GM12878 (cell line): ENCODE measurements around the gene ACSM5. TPM values are rescaled to one million over a fixed set of nuclear protein-coding genes. Genes with fewer than 3 reads are reported as not detected.

Experiments used
- ATAC-seq: fragments of 200-7000 bp; cut with Tn5 transposase; 3 replicates; pipeline ENCODE4 v1.9.1; 2020; ENCODE audit warnings: mild to moderate bottlenecking, moderate library complexity
- BruUV-seq: library from RNA; stranded (reverse); fragments of 400-500 nt; replicated peaks from 2 replicates; lab custom pipeline; 2021; lab: Mats Ljungman, UMichigan
- CTCF ChIA-PET: fragments of 300-600 bp; sonication (Branson Sonifier 250); formaldehyde crosslinking; extraction: SDS; loops from one replicate; lab custom pipeline; 2021; ENCODE audit warnings: inconsistent platforms; lab: Yijun Ruan, JAX
- POLR2A ChIA-PET: fragments of 350-600 bp; formaldehyde crosslinking; extraction: SDS; loops from one replicate; lab custom pipeline; 2021; ENCODE audit warnings: inconsistent platforms; lab: Charles Lee
- RAD21 ChIA-PET: fragments of 300-600 bp; sonication (Branson Sonifier 250); formaldehyde crosslinking; loops from one replicate; lab custom pipeline; 2023; ENCODE audit warnings: antibody characterized with exemption; ENCODE audit not compliant: unreplicated experiment; lab: Charles Lee
- SMC1A ChIA-PET: fragments of 300-600 bp; sonication (Branson Sonifier 250); formaldehyde crosslinking; loops from one replicate; lab custom pipeline; 2023; ENCODE audit not compliant: unreplicated experiment, uncharacterized antibody; lab: Charles Lee
- DNase-seq: peaks from one replicate; pipeline ENCODE4 v3.0.0-alpha.2; 2011; ENCODE audit warnings: low read depth, low spot score
- FAIRE-seq: peaks from 3 replicates; lab custom pipeline; 2011; peaks lifted over from hg19 to GRCh38; lab: Jason Lieb, UNC
- H2AFZ ChIP-seq: 2 replicates; pipeline ENCODE4 v1.6.0; 2011; ENCODE audit warnings: low read depth, low read length, control low read depth; ENCODE audit not compliant: control insufficient read depth
- H3K27ac ChIP-seq: 2 replicates; pipeline ENCODE4 v1.5.1; 2011; ENCODE audit warnings: control low read depth; ENCODE audit not compliant: control insufficient read depth, insufficient read depth
- H3K27me3 ChIP-seq, 2 experiments: replicated peaks in 1 of 2; 2 replicates each; pipeline versions ENCODE4 v1.6.0 to v1.6.1; 2011; ENCODE audit warnings: low read length in 1 of 2; ENCODE audit not compliant: control insufficient read depth in 2 of 2, insufficient read depth in 2 of 2
- H3K36me3 ChIP-seq, 2 experiments: 2 replicates each; pipeline ENCODE4 v1.5.1; 2011; ENCODE audit warnings: low read length in 1 of 2; ENCODE audit not compliant: control insufficient read depth in 2 of 2, insufficient read depth in 2 of 2
- H3K4me1 ChIP-seq: 2 replicates; pipeline ENCODE4 v1.6.1; 2011; ENCODE audit warnings: mild to moderate bottlenecking, low read length, moderate library complexity, mixed read lengths; ENCODE audit not compliant: control insufficient read depth, insufficient read depth
- H3K4me2 ChIP-seq: 2 replicates; pipeline ENCODE4 v1.6.0; 2011; ENCODE audit warnings: control low read depth; ENCODE audit not compliant: control insufficient read depth, insufficient read depth
- H3K4me3 ChIP-seq: fragments of 200-600 bp; sonication (generic); 2 replicates; pipeline ENCODE4 v1.5.1; 2016
- H3K79me2 ChIP-seq: 2 replicates; pipeline ENCODE4 v1.6.0; 2011; ENCODE audit warnings: low read length; ENCODE audit not compliant: control insufficient read depth, insufficient read depth
- H3K9ac ChIP-seq: 2 replicates; pipeline ENCODE4 v1.8.0; 2011; ENCODE audit warnings: low read length, control low read depth, mixed read lengths; ENCODE audit not compliant: control insufficient read depth, insufficient read depth
- H3K9me3 ChIP-seq: replicated peaks from 3 replicates; pipeline ENCODE4 v1.5.1; 2011; ENCODE audit warnings: mild to moderate bottlenecking, low read length; ENCODE audit not compliant: control insufficient read depth, insufficient read depth
- H4K20me1 ChIP-seq: 2 replicates; pipeline ENCODE4 v1.6.0; 2011; ENCODE audit not compliant: control insufficient read depth, insufficient read depth
- CTCF ChIP-seq, 3 experiments: IDR thresholded peaks in 2 of 3; conservative IDR thresholded peaks in 1 of 3; 2 replicates each; pipeline ENCODE4 v1.5.1; 2011; ENCODE audit warnings: low read depth in 3 of 3, low read length in 3 of 3, mild to moderate bottlenecking in 3 of 3, control low read depth in 2 of 3, moderate library complexity in 2 of 3, inconsistent platforms in 1 of 3, mixed read lengths in 1 of 3; ENCODE audit not compliant: control insufficient read depth in 2 of 3, insufficient read depth in 1 of 3; ENCODE audit errors: extremely low read depth in 1 of 3
- JUND ChIP-seq: IDR thresholded peaks from 2 replicates; pipeline ENCODE4 v1.6.1; 2012; ENCODE audit warnings: low read depth, mild to moderate bottlenecking, low read length, improper control_type of control experiment, moderate library complexity
- RAD21 ChIP-seq: IDR thresholded peaks from 2 replicates; pipeline ENCODE4 v1.6.1; 2011; ENCODE audit warnings: mild to moderate bottlenecking, low read depth, low read length, moderate library complexity; ENCODE audit not compliant: insufficient read depth
- SMC3 ChIP-seq: IDR thresholded peaks from 2 replicates; pipeline ENCODE4 v1.6.1; 2011; ENCODE audit warnings: low read length, improper control_type of control experiment, borderline replicate concordance
- WGBS: methylation state at CpG from one replicate; pipeline ENCODE4 v1.1.6; 2016; ENCODE audit warnings: low lambda C conversion rate; ENCODE audit not compliant: insufficient replicate concordance, insufficient coverage; ENCODE audit errors: missing lambda C conversion rate; 5-methylcytosine and 5-hydroxymethylcytosine counted together
- in situ Hi-C: fragments of 300-500 bp; cut with MboI; formaldehyde crosslinking; loops from 9 replicates; pipeline ENCODE4 v1.14.3; 2018; ENCODE audit warnings: mixed read lengths
- intact Hi-C: fragments of 100-400 bp; cut with micrococcal nuclease; formaldehyde crosslinking; loops from one replicate; pipeline ENCODE4 v1.14.2; 2022; ENCODE audit not compliant: unreplicated experiment
- polyA plus RNA-seq, 11 experiments: library from polyadenylated mRNA; depleted of rRNA in 4 of 11; unstranded in 6 of 11; stranded (reverse) in 5 of 11; fragments of >200 nt; fragmentation: Nextera tagmentation in 4 of 11; fragmentation: Illumina TruSeq in 1 of 11; extraction: Ambion mirVana in 4 of 11; extraction: Trizol in 1 of 11; gene quantifications; 1 replicate in 1 of 11; 2 replicates in 10 of 11; pipeline versions ENCODE4 v1.2.1 to v1.2.3, GENCODE V29; 2011 to 2016; ENCODE audit warnings: inconsistent platforms in 2 of 11, missing spikeins in 2 of 11, low read depth in 1 of 11
- total RNA-seq, 4 experiments: library from RNA; depleted of rRNA in 3 of 4; stranded (reverse); fragments of >200 nt in 3 of 4; fragmentation: Illumina TruSeq in 1 of 4; extraction: Trizol in 1 of 4; gene quantifications; 2 replicates each; pipeline versions ENCODE4 v1.2.1 to v1.2.3, GENCODE V29; 2013 to 2021

Gene ACSM5
- total and polyA plus RNA-seq, 10 of the 15 experiments (the other 5 are each of a cell fraction or from before 2014, with no cell fraction given): 0.07 to 0.54 (median 0.26) TPM; not detected in 3

DNA sequence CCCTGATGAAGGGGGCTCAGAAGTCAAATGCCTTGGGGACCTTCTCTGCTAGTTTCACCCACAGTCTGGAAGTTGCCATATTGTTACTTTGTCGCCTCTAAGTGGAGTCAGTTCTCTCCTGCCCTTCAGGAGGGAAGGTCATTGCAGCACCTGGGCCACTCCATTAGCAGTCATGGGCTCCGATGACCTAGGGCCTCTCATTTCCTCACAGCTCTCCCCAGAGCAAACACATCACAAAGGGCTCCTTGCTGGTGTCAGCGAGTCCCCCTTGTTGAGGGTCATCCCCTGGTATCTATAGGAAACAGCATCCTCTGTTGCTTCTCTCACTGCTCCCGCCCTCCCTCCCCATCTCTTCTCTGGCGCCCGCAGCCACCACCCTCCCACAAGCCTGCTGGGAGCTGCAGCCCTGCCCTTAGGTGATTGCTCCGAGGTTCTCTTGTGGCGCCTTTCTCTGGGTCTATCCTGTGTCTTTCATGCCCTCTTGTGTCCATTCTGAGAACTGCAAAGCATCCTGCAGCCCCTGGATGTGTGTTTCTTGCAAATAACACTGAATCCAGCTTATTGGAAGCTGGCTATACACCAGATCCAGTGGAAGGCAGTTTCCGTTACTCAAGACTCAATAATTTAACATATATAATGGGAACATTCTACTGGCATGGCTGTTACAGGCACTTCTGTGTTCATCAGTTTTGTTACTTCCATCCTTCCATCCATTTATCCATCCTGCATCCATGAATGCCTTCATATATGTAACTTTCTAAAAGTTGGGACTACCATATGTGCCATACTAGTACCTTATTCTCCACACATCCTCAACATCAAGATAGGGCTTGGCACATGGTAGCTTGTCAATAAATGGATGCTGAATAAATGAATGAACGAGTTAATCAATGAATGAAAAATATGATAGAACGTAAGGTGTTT, 26.0 kb upstream of the ACSM5 start:
- Histone ChIP-seq H3K36me3 (no peaks in the 10 kb centered on the region), H3K4me1 (no peaks in the 10 kb centered on the region), H2AFZ (no peak overlapping the region), H3K27ac (no peak overlapping the region), H3K79me2 (no peaks in the 10 kb centered on the region), H3K4me3 (no peak overlapping the region), H3K4me2 (no peak overlapping the region), H3K27me3 (no peaks in the 10 kb centered on the region), H4K20me1 (no peaks in the 10 kb centered on the region), H3K9ac (no peak overlapping the region), H3K9me3 (no peaks in the 10 kb centered on the region)
- DNase-seq: no peak
- in situ Hi-C loops: loop anchor here (5.0 kb wide), 1 partner anchor 476 kb away; no protein-coding TSS in a partner anchor
- ChIA-PET RAD21 (interaction anchor here (0.7 to 5.7 kb wide), 6 partner anchors 10 to 484 kb away, joined by 3 to 58 read pairs (median 14); no protein-coding TSS in a partner anchor), SMC1A (interaction anchor here (0.6 to 5.2 kb wide), 7 partner anchors 11 to 484 kb away, joined by 3 to 66 read pairs (median 5); no protein-coding TSS in a partner anchor), POLR2A (no interaction called here), CTCF (interaction anchor here (0.5 to 6.4 kb wide), 13 partner anchors 9 to 580 kb away, joined by 3 to 137 read pairs (median 4); no protein-coding TSS in a partner anchor)
- WGBS: 20% methylated on average over 8 of the region's 11 CpGs
- TF ChIP-seq CTCF (IDR thresholded peaks at IDR 0.05 in 2 of 3, conservative IDR thresholded peaks at IDR 0.05 in 1 of 3; ENCODE audit: control insufficient read depth in 2 of 3, extremely low read depth in 1 of 3, insufficient read depth in 1 of 3, low read depth in 3 of 3, low read length in 3 of 3) (peak; percentile 79 to 87 (median 80)), RAD21 (peak; percentile 77), SMC3 (peak; percentile 64), JUND (no peak)
- BruUV-seq: no TSS peak
- ATAC-seq: peak; percentile 94
- no peak for FAIRE-seq
- intact Hi-C loops: loop anchor here (1.0 to 10.0 kb wide), 4 partner anchors 83 to 485 kb away; no protein-coding TSS in a partner anchor
